Hindlimb muscle (tissue), 1 donor: ENCODE results near the gene SDHB. TPM values are rescaled to one million over a fixed set of nuclear protein-coding genes. Genes with fewer than 3 reads are reported as not detected.
"Not testable (repeated sequence)": the region's sequence is repeated elsewhere in the genome, so short reads cannot be mapped to it uniquely, and the experiment has no call there.

ENCODE experiments used
- DNase-seq: peaks from one replicate; pipeline ENCODE4 v3.0.0-alpha.2; 2013
- polyA plus RNA-seq: library from polyadenylated mRNA; unstranded; fragments of 120-200 nt; gene quantifications from one replicate; pipeline ENCODE4 v1.2.1, GENCODE V29; 2013; ENCODE audit not compliant: insufficient read length

Gene SDHB
- polyA plus RNA-seq, 1 donor: 105 TPM

GRCh38 chr1:17075470-17076255 is 21.8 kb upstream of the SDHB start:
- DNase-seq: no peak

GRCh38 chr1:17071794-17072193 is 18.0 kb upstream of the SDHB start:
- no peak for DNase-seq

GRCh38 chr1:17070163-17070525 is 16.3 kb upstream of the SDHB start:
- no peak for DNase-seq

- no peak for DNase-seq
These were observed 15.8 kb upstream of the SDHB start for GRCh38 chr1:17069452-17070162.

GRCh38 chr1:17068789-17069188 is 15.0 kb upstream of the SDHB start:
- no peak for DNase-seq

GRCh38 chr1:17067465-17068240 is 13.8 kb upstream of the SDHB start:
- DNase-seq: no peak

GRCh38 chr1:17067069-17067426 is 13.2 kb upstream of the SDHB start:
- no peak for DNase-seq

- DNase-seq: no peak
These were observed 12.7 kb upstream of the SDHB start for GRCh38 chr1:17066361-17067068.

- no peak for DNase-seq
These were observed 11.8 kb upstream of the SDHB start for GRCh38 chr1:17065666-17066065.

- DNase-seq: not testable (repeated sequence)
These were observed 8.9 kb upstream of the SDHB start for GRCh38 chr1:17062751-17063150.

GRCh38 chr1:17061892-17062291 is 8.1 kb upstream of the SDHB start:
- no peak for DNase-seq

GRCh38 chr1:17061486-17061885 is 7.7 kb upstream of the SDHB start:
- DNase-seq: no peak

- DNase-seq: no peak
These were observed 6.5 kb upstream of the SDHB start for GRCh38 chr1:17060306-17060749.

GRCh38 chr1:17059391-17060305 is 5.8 kb upstream of the SDHB start:
- peak; percentile 68 for DNase-seq

- DNase-seq: no peak
These were observed 2.7 kb upstream of the SDHB start for GRCh38 chr1:17056551-17056950.

GRCh38 chr1:17055801-17056200 is 2.0 kb upstream of the SDHB start:
- no peak for DNase-seq

- DNase-seq: no peak
These were observed 647 bp downstream of the SDHB start for GRCh38 chr1:17053086-17053684.

- DNase-seq: no peak
These were observed 1.2 kb downstream of the SDHB start for GRCh38 chr1:17052641-17053040.

- no peak for DNase-seq
These were observed 1.8 kb downstream of the SDHB start for GRCh38 chr1:17052038-17052437.

GRCh38 chr1:17047924-17048323 is 5.9 kb downstream of the SDHB start:
- no peak for DNase-seq

- no peak for DNase-seq
These were observed 7.5 kb downstream of the SDHB start for GRCh38 chr1:17046334-17046657.
